Muscle of leg (tissue), 11 donors: ENCODE measurements around the gene EYS. TPM values are rescaled to one million over a fixed set of nuclear protein-coding genes. Genes with fewer than 3 reads are reported as not detected.
"Not testable (repeated sequence)": the region's sequence is repeated elsewhere in the genome, so short reads cannot be mapped to it uniquely, and the experiment has no call there.

Experiments
- DNase-seq: peaks from one replicate; pipeline ENCODE4 v3.0.0; 2013
- H3K27ac ChIP-seq: one replicate; pipeline ENCODE4 v1.5.1; 2013; ENCODE audit warnings: mild to moderate bottlenecking, low read length, control low read depth
- H3K27me3 ChIP-seq: one replicate; pipeline ENCODE4 v1.6.1; 2013; ENCODE audit warnings: low read length; ENCODE audit not compliant: control insufficient read depth, insufficient read depth
- H3K36me3 ChIP-seq: one replicate; pipeline ENCODE4 v1.6.1; 2013; ENCODE audit warnings: low read length; ENCODE audit not compliant: control insufficient read depth, insufficient read depth
- H3K4me1 ChIP-seq: one replicate; pipeline ENCODE4 v1.6.1; 2013; ENCODE audit warnings: low read length; ENCODE audit not compliant: control insufficient read depth, insufficient read depth
- H3K4me3 ChIP-seq: one replicate; pipeline ENCODE4 v1.5.1; 2013; ENCODE audit warnings: low read length, control low read depth
- H3K9me3 ChIP-seq: replicated peaks from 2 replicates; pipeline ENCODE4 v1.6.1; 2013; ENCODE audit warnings: low read depth, low read length; ENCODE audit not compliant: control insufficient read depth
- WGBS: methylation state at CpG from one replicate; pipeline ENCODE4 v1.1.5; 2013; ENCODE audit warnings: missing lambda C conversion rate; ENCODE audit not compliant: insufficient coverage; 5-methylcytosine and 5-hydroxymethylcytosine counted together
- polyA plus RNA-seq, 8 donors: library from polyadenylated mRNA; unstranded; fragments of 120-200 nt; gene quantifications; one replicate each; pipeline versions ENCODE4 v1.2.1 to v1.2.3, GENCODE V29; 2013; ENCODE audit warnings: inconsistent platforms in 1 of 8, low replicate concordance in 1 of 8; ENCODE audit not compliant: insufficient read length in 8 of 8, insufficient read depth in 1 of 8
- total RNA-seq: library from RNA; stranded (reverse); fragments of 120-200 nt; gene quantifications from one replicate; pipeline ENCODE4 v1.2.4, GENCODE V29; 2013

The EYS gene
- total and polyA plus RNA-seq, 9 donors, result 0.24 to 1.1 (median 0.66) TPM

- H3K9me3 ChIP-seq, H3K36me3 ChIP-seq, H3K27ac ChIP-seq, DNase-seq, H3K4me1 ChIP-seq, H3K4me3 ChIP-seq, H3K27me3 ChIP-seq: not testable (repeated sequence)
- WGBS, result 56% methylated on average over 5 of the region's 7 CpGs
These were observed 138.0 kb downstream of the EYS start for GRCh38 chr6:65569056-65569455.

- Histone ChIP-seq H3K27me3 (no peaks in the 10 kb centered on the region), H3K4me1 (no peaks in the 10 kb centered on the region), H3K36me3 (no peaks in the 10 kb centered on the region), H3K4me3 (no peak overlapping the region), H3K9me3 (peaks cover 3% of the 10 kb centered on the region), H3K27ac (no peak overlapping the region)
- no peak for DNase-seq
- WGBS, result no CpG with 5 or more reads among the region's 3 CpGs
These were observed 140.9 kb downstream of the EYS start for GRCh38 chr6:65566117-65566516.

- Histone ChIP-seq H3K9me3 (peaks cover 13% of the 10 kb centered on the region), H3K4me1 (no peaks in the 10 kb centered on the region), H3K27me3 (no peaks in the 10 kb centered on the region), H3K4me3 (no peak overlapping the region), H3K36me3 (no peaks in the 10 kb centered on the region), H3K27ac (no peak overlapping the region)
- no peak for DNase-seq
- 90% methylated on average over 5 of the region's 6 CpGs for WGBS
These were observed 149.0 kb downstream of the EYS start for GRCh38 chr6:65558071-65558470.

- no peak for DNase-seq
- Histone ChIP-seq H3K9me3 (peaks cover 13% of the 10 kb centered on the region), H3K27ac (no peak overlapping the region), H3K36me3 (no peaks in the 10 kb centered on the region), H3K4me3 (no peak overlapping the region), H3K4me1 (no peaks in the 10 kb centered on the region), H3K27me3 (no peaks in the 10 kb centered on the region)
- 82% methylated on average over 6 of the region's 6 CpGs for WGBS
These were observed 149.8 kb downstream of the EYS start for GRCh38 chr6:65557224-65557623.

GRCh38 chr6:65546894-65547293 is 160.1 kb downstream of the EYS start:
- Histone ChIP-seq H3K27ac (no peak overlapping the region), H3K27me3 (no peaks in the 10 kb centered on the region), H3K9me3 (peaks cover 3% of the 10 kb centered on the region), H3K36me3 (no peaks in the 10 kb centered on the region), H3K4me1 (no peaks in the 10 kb centered on the region), H3K4me3 (no peak overlapping the region)
- no peak for DNase-seq
- WGBS, result 90% methylated on average over 3 of the region's 3 CpGs

DNA sequence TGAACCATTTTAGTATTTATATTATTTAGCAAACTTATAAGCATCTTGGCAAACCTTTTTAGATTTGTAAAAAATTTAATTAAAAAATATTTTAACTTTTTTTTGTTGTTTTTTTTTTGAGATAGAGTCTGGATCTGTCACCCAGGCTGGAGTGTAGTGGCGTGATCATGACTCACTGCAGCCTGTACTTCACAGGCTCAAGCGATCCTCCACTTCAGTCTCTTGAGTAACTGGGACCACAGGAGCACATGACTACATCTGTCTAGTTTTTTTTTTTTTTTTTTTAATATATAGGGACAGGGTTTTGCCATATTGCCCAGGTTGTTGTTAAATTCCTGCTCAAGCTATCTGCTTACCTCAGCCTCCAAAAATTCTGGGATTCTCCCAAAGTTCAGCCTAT is 161.1 kb downstream of the EYS start:
- Histone ChIP-seq H3K27me3 (no peaks in the 10 kb centered on the region), H3K27ac (no peak overlapping the region), H3K36me3 (no peaks in the 10 kb centered on the region), H3K4me3 (no peak overlapping the region), H3K4me1 (no peaks in the 10 kb centered on the region), H3K9me3 (peaks cover 3% of the 10 kb centered on the region)
- no CpG with 5 or more reads among the region's 2 CpGs for WGBS
- no peak for DNase-seq

DNA sequence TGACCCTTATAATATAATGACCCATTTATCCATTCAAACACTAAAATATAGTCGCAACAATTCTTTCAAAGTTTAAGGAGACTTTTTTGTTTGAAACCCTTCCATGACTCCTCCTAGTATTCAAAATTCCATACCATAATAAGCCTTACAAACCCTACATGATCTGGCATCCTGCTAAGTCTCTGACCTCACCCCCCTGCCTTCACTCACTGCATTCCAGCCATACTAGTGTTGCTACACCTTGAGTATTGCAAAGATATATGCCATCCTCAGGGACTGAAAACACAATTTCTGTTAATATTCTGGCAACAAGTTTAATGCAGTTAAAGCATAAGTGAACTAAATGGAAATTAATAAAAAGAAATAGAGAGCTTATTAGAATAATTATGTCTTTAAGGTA is 168.4 kb downstream of the EYS start:
- Histone ChIP-seq H3K27me3 (no peaks in the 10 kb centered on the region), H3K4me3 (no peak overlapping the region), H3K9me3 (peaks cover 2% of the 10 kb centered on the region), H3K27ac (no peak overlapping the region), H3K36me3 (no peaks in the 10 kb centered on the region), H3K4me1 (no peaks in the 10 kb centered on the region)
- WGBS, result no CpG with 5 or more reads among the region's 1 CpG
- DNase-seq, result no peak

DNA sequence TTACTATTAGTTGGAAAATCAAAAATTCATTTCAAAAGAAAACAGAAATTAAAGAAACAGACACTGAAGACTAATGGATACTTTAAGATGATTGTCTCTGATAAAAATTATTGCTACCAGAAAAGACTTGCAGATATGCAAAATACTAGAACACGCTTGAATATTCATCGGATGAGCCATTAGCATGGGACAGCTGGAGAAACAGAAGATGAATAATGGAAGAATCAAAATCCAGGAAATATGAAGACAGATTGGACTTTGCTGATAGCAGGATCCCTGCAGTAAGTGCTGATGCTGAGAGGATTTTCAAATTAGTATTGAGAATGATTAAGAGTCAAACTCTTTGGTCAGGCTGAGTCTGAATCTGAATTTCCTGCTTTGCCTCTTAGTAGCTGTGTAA is 169.4 kb downstream of the EYS start:
- 94% methylated on average over 2 of the region's 2 CpGs for WGBS
- Histone ChIP-seq H3K4me1 (no peaks in the 10 kb centered on the region), H3K27me3 (no peaks in the 10 kb centered on the region), H3K36me3 (no peaks in the 10 kb centered on the region), H3K4me3 (no peak overlapping the region), H3K27ac (no peak overlapping the region), H3K9me3 (peaks cover 2% of the 10 kb centered on the region)
- no peak for DNase-seq

- no CpG with 5 or more reads among the region's 3 CpGs for WGBS
- no peak for DNase-seq
- no peaks in the 10 kb centered on the region for H3K27me3 ChIP-seq
- H3K36me3 ChIP-seq, result no peaks in the 10 kb centered on the region
- no peaks in the 10 kb centered on the region for H3K4me1 ChIP-seq
- H3K4me3 ChIP-seq, result no peak overlapping the region
- peaks cover 2% of the 10 kb centered on the region for H3K9me3 ChIP-seq
- H3K27ac ChIP-seq, result no peak overlapping the region
These were observed 175.5 kb downstream of the EYS start for GRCh38 chr6:65531533-65531932.

DNA sequence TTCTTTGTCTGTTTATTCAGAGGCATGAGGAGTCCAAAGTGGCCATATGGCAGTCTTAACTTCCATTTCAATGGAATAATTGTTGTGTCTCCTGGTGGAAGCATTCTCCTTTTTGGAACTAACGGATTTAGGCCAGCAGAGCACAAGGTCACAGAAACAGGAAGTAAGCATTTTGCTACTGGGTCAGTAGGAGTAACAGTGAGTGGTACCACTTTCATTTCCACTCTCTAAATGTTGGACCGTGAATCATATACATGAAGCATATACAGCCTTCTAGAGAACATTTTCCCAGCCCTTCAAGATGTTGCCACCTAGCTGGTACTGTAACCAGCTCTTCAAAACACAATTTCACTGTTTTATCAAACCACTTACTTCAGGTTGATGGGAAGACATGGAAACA is 182.8 kb downstream of the EYS start:
- no peak for DNase-seq
- Histone ChIP-seq H3K4me3 (no peak overlapping the region), H3K4me1 (no peaks in the 10 kb centered on the region), H3K36me3 (no peaks in the 10 kb centered on the region), H3K27ac (no peak overlapping the region), H3K9me3 (peaks cover 3% of the 10 kb centered on the region), H3K27me3 (no peaks in the 10 kb centered on the region)
- no CpG with 5 or more reads among the region's 2 CpGs for WGBS

GRCh38 chr6:65505736-65506135 is 201.3 kb downstream of the EYS start:
- DNase-seq, result no peak

More at GRCh38 chr6:65505736-65506135, 201.3 kb downstream of the EYS start:
- Histone ChIP-seq H3K9me3 (no peaks in the 10 kb centered on the region), H3K36me3 (no peaks in the 10 kb centered on the region), H3K27ac (no peak overlapping the region), H3K27me3 (no peaks in the 10 kb centered on the region), H3K4me3 (no peak overlapping the region), H3K4me1 (no peaks in the 10 kb centered on the region)
- no CpG with 5 or more reads among the region's 4 CpGs for WGBS
